HEK293T (cell line): Measurements from ENCODE around the gene FXYD6.

ENCODE experiments used
- ARNT ChIP-seq: fragments of 450-650 bp; IDR thresholded peaks from 2 replicates; pipeline ENCODE4 v1.6.1; 2017; ENCODE audit warnings: mild to moderate bottlenecking
- ELF4 ChIP-seq: fragments of 450-650 bp; IDR thresholded peaks from 2 replicates; pipeline ENCODE4 v1.6.1; 2017; ENCODE audit warnings: antibody characterized with exemption
- FOXA1 ChIP-seq: fragments of 450-650 bp; IDR thresholded peaks from 2 replicates; pipeline ENCODE4 v1.6.1; 2016; ENCODE audit warnings: mild to moderate bottlenecking
- FOXK2 ChIP-seq: fragments of 450-650 bp; IDR thresholded peaks from 2 replicates; pipeline ENCODE4 v1.6.1; 2016; ENCODE audit warnings: mild to moderate bottlenecking
- NFRKB ChIP-seq: fragments of 450-650 bp; IDR thresholded peaks from 2 replicates; pipeline ENCODE4 v1.6.1; 2016; ENCODE audit warnings: mild to moderate bottlenecking, moderate library complexity
- SP1 ChIP-seq: fragments of 450-650 bp; IDR thresholded peaks from 2 replicates; pipeline ENCODE4 v1.6.1; 2017
- TARDBP ChIP-seq: fragments of 450-650 bp; IDR thresholded peaks from 2 replicates; pipeline ENCODE4 v1.6.1; 2016
- TF ChIP-seq, protein P1 (sequence below): fragments of 450-650 bp; IDR thresholded peaks from 2 replicates; pipeline ENCODE4 v1.6.1; 2016

DNA sequence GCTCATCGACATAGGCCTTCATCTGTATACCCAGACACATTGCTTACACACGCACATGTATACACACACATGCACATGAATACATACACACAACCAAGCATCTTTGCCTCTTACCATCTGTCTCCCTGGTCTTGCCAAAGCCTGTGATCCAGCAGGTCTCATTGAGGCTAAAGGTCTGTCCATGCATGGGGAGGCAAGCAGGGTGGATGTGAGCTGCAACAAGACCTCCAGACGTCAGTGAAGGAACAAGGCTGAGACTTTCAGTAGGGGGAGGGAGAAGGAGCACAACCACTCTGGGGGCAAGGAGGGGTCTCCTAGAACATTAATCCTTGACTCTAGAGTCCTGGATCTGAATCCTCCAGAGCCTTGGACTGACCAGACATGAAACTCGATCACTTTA lies 29.1 kb upstream of the FXYD6 start:
- no peak for TF ChIP-seq ARNT
- TF ChIP-seq FOXA1: no peak
- no peak for TF ChIP-seq NFRKB
- TF ChIP-seq FOXK2: no peak
- no peak for TF ChIP-seq SP1
- TF ChIP-seq, protein P1, sequence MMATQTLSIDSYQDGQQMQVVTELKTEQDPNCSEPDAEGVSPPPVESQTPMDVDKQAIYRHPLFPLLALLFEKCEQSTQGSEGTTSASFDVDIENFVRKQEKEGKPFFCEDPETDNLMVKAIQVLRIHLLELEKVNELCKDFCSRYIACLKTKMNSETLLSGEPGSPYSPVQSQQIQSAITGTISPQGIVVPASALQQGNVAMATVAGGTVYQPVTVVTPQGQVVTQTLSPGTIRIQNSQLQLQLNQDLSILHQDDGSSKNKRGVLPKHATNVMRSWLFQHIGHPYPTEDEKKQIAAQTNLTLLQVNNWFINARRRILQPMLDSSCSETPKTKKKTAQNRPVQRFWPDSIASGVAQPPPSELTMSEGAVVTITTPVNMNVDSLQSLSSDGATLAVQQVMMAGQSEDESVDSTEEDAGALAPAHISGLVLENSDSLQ: no peak
- no peak for TF ChIP-seq TARDBP
- TF ChIP-seq ELF4: no peak
